ENCODE results near the gene AFG1L. TPM values are rescaled to one million over a fixed set of nuclear protein-coding genes. Genes with fewer than 3 reads are reported as not detected.

The AFG1L gene
- total and polyA plus RNA-seq, 7 donors = 2.4 to 10.4 (median 5.4) TPM

DNA sequence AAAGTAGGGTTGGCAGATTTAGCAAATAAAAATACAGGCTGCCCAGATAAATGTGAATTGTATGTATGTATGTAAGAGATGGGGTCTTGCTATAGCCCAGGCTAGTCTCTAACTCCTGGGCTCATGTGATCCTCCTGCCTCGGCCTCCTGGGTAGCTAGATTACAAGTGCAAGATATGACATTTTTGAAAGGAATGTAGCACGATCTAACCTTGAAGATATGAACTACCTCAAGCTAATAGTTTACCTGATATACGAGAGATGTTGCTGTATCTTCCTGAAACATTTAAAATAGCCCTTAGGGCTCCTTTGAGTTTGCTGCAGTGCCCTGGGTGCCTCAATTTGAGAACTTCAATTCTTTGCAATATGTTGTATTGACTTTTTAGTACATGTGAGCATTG is 42.1 kb downstream of the AFG1L start:
- intact Hi-C loops (cut with DNase I) = no loop called here
- Histone ChIP-seq H3K27ac (no peak overlapping the region), H3K9me3 (no peaks in the 10 kb centered on the region), H3K4me1 (no peaks in the 10 kb centered on the region), H3K36me3 (ENCODE audit: insufficient read depth in 1 of 2, low read depth in 1 of 2) (peaks cover 0 to 5% of the 10 kb centered on the region in 2 donors), H3K27me3 (ENCODE audit: insufficient read depth in 3 of 3, low read length in 2 of 3) (no peaks in the 10 kb centered on the region), H3K4me3 (no peak overlapping the region)
- TF ChIP-seq, protein P1, sequence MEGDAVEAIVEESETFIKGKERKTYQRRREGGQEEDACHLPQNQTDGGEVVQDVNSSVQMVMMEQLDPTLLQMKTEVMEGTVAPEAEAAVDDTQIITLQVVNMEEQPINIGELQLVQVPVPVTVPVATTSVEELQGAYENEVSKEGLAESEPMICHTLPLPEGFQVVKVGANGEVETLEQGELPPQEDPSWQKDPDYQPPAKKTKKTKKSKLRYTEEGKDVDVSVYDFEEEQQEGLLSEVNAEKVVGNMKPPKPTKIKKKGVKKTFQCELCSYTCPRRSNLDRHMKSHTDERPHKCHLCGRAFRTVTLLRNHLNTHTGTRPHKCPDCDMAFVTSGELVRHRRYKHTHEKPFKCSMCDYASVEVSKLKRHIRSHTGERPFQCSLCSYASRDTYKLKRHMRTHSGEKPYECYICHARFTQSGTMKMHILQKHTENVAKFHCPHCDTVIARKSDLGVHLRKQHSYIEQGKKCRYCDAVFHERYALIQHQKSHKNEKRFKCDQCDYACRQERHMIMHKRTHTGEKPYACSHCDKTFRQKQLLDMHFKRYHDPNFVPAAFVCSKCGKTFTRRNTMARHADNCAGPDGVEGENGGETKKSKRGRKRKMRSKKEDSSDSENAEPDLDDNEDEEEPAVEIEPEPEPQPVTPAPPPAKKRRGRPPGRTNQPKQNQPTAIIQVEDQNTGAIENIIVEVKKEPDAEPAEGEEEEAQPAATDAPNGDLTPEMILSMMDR (IDR thresholded peaks at IDR 0.05) = no peak
- WGBS, 3 donors = 96 to 99% (median 98%) methylated on average over 3 of the region's 3 CpGs
- DNase-seq (no peak), ATAC-seq (no peak)

DNA sequence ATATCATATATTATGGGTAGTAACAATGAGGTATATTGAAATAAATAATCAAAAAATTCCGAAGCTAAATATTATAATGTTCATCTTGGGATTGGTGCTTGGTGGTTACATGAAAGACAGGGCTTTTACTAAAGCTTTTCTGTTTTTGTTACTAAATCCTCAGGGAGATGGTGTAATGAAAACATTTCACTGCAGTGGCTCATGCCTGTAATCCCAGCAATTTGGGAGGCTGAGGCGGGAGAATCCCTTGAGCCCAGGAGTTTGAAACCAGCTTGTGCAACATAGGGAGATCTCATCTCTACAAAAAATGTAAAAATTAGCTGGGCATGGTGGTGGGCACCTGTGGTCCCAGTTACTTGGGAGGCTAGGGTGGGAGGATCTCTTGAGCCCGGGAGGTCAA is 42.9 kb downstream of the AFG1L start:
- no peaks in the 10 kb centered on the region for H3K27me3 ChIP-seq (ENCODE audit: insufficient read depth in 3 of 3, low read length in 2 of 3)
- intact Hi-C loops (cut with DNase I) = no loop called here
- WGBS, 3 donors = 83 to 88% (median 83%) methylated on average over 3 of the region's 3 CpGs
- no peak overlapping the region for H3K4me3 ChIP-seq
- H3K36me3 ChIP-seq (ENCODE audit: insufficient read depth in 1 of 2, low read depth in 1 of 2) = peaks cover 0 to under 1% of the 10 kb centered on the region in 2 donors
- no peak for ATAC-seq
- DNase-seq = no peak
- H3K4me1 ChIP-seq = no peaks in the 10 kb centered on the region
- no peak overlapping the region for H3K27ac ChIP-seq
- no peaks in the 10 kb centered on the region for H3K9me3 ChIP-seq
- TF ChIP-seq, protein P1 (IDR thresholded peaks at IDR 0.05) = no peak

DNA sequence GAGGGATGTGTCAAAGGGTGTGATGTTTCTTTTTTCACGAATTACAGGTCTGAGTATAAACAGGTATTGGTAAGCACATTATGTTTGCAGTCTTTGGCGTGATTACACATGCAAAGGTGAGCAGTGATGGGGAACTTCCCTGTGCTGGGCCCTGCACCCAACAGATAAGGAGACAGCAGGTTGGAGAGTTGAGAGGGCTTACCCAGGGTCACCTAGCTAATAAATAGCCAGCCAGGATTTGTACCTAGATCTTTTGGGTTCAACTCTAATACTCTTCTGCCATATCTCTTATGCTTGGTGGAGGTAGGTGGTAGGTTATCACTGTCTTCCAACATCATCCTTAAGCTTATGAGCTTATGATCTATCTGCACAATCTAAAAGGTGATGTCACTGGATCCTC is 46.5 kb downstream of the AFG1L start:
- TF ChIP-seq, protein P1 (IDR thresholded peaks at IDR 0.05) = no peak
- intact Hi-C loops (cut with DNase I) = no loop called here
- no peaks in the 10 kb centered on the region for H3K9me3 ChIP-seq
- H3K27ac ChIP-seq = no peak overlapping the region
- peaks cover 0 to 4% of the 10 kb centered on the region in 2 donors for H3K36me3 ChIP-seq (ENCODE audit: insufficient read depth in 1 of 2, low read depth in 1 of 2)
- ATAC-seq (no peak), DNase-seq (no peak)
- 92 to 96% (median 93%) methylated on average over 2 of the region's 2 CpGs for WGBS, 3 donors
- H3K4me1 ChIP-seq = no peaks in the 10 kb centered on the region
- no peak overlapping the region for H3K4me3 ChIP-seq
- no peaks in the 10 kb centered on the region for H3K27me3 ChIP-seq (ENCODE audit: insufficient read depth in 3 of 3, low read length in 2 of 3)

DNA sequence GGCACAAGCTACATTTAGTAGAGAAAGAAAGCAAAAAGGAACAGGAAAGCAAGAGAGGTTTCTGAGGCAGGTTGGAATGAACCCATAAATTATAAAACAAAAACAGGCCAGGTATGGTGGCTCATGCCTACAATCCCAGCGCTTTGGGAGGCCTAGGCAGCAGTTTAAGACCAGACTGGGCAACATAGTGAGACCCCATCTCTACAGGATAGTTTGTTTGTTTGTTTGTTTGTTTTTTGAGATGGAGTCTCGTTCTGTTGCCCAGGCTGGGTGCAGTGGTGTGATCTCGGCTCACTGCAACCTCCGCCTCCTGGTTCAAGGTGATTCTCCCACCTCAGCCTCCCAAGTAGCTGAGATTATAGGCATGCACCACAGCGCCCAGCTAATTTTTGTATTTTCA is 49.0 kb downstream of the AFG1L start:
- no peaks in the 10 kb centered on the region for H3K4me1 ChIP-seq
- 95 to 99% (median 97%) methylated on average over 5 of the region's 5 CpGs for WGBS, 3 donors
- intact Hi-C loops (cut with DNase I) = no loop called here
- no peak for ATAC-seq
- H3K27ac ChIP-seq = no peak overlapping the region
- no peak overlapping the region for H3K4me3 ChIP-seq
- H3K9me3 ChIP-seq = no peaks in the 10 kb centered on the region
- DNase-seq = no peak
- TF ChIP-seq, protein P1 (IDR thresholded peaks at IDR 0.05) = no peak
- no peaks in the 10 kb centered on the region for H3K27me3 ChIP-seq (ENCODE audit: insufficient read depth in 3 of 3, low read length in 2 of 3)
- peaks cover 0 to 4% of the 10 kb centered on the region in 2 donors for H3K36me3 ChIP-seq (ENCODE audit: insufficient read depth in 1 of 2, low read depth in 1 of 2)

DNA sequence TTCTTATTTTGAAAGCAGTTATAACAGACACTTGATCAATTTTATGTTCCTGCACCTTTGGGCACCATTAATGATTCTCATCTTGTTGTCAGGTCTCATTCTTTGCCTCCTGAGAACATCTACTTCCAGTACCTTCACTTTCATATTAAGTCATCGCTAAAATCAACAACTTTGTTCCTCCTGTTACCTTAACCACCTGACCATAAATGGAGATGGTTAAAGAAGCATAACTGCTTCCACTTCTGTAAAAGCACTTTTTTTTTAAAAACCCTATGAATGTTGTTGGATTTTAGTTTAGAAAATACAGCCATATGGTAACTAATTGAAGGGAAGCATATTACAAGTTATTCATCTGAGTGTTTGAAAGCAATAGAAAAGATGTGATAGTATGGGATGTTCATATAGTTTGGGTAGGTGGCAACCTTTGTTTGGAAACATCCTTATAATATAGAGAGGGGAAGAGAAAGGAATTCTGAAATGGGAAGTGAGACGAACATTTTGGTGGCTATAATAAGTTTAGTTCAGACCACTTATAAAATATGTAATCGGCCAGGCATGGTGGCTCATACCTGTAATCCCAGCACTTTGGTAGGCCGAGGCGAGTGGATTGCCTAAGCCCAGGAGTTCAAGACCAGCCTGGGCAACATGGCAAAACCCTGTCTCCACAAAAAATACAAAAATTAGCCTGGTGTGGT is 53.9 kb downstream of the AFG1L start:
- ATAC-seq (no peak), DNase-seq (no peak)
- TF ChIP-seq, protein P1 (IDR thresholded peaks at IDR 0.05) = no peak
- Histone ChIP-seq H3K4me3 (no peak overlapping the region), H3K9me3 (no peaks in the 10 kb centered on the region), H3K27ac (no peak overlapping the region), H3K36me3 (ENCODE audit: insufficient read depth in 1 of 2, low read depth in 1 of 2) (peaks cover 0 to 4% of the 10 kb centered on the region in 2 donors), H3K27me3 (ENCODE audit: insufficient read depth in 3 of 3, low read length in 2 of 3) (no peaks in the 10 kb centered on the region), H3K4me1 (no peaks in the 10 kb centered on the region)
- 93 to 96% (median 96%) methylated on average over 5 of the region's 5 CpGs for WGBS, 3 donors
- intact Hi-C loops (cut with DNase I) = no loop called here
